K562 (cell line): ENCODE results near the gene PDGFD. TPM values are rescaled to one million over a fixed set of nuclear protein-coding genes. Genes with fewer than 3 reads are reported as not detected.

Source experiments
- ATAC-seq: fragments of 200-7000 bp; cut with Tn5 transposase; 3 replicates; pipeline ENCODE4 v1.9.1; 2020; ENCODE audit warnings: moderate library complexity
- BruUV-seq: library from RNA; stranded (reverse); fragments of 400-500 nt; replicated peaks from 2 replicates; lab custom pipeline; 2021; lab: Mats Ljungman, UMichigan
- CTCF ChIA-PET: fragments of 300-600 bp; formaldehyde crosslinking; extraction: SDS; loops from one replicate; lab custom pipeline; 2021; ENCODE audit warnings: low intra/inter-chr PET ratio; lab: Yijun Ruan, JAX
- POLR2A ChIA-PET: fragments of 300-600, 350-650 bp; sonication (Branson Sonifier 250); formaldehyde crosslinking; extraction: SDS; loops from one replicate; lab custom pipeline; 2021; ENCODE audit warnings: antibody characterized with exemption, inconsistent platforms; lab: Yijun Ruan, JAX
- DNase-seq, 4 experiments: peaks; one replicate each; pipeline versions ENCODE4 v3.0.0 to v3.0.0-alpha.2; 2011 to 2018; ENCODE audit warnings: low spot score in 3 of 4, mixed read lengths in 3 of 4; ENCODE audit errors: extremely low read depth in 1 of 4
- FAIRE-seq: peaks from 2 replicates; lab custom pipeline; 2011; peaks lifted over from hg19 to GRCh38; lab: Jason Lieb, UNC
- H2AFZ ChIP-seq: 2 replicates; pipeline ENCODE4 v1.6.0; 2011; ENCODE audit warnings: low read depth, low read length, control low read depth, inconsistent platforms
- H3K27ac ChIP-seq: fragments of 200-600 bp; 3 replicates; pipeline ENCODE4 v1.8.0; 2011; ENCODE audit warnings: low read depth, mild to moderate bottlenecking, control low read depth, inconsistent platforms, low read length, moderate library complexity, mixed read lengths; ENCODE audit errors: extremely low read depth
- H3K27me3 ChIP-seq, 2 experiments: fragments of 300-600 bp in 1 of 2; 2 replicates in 1 of 2; 3 replicates in 1 of 2; pipeline versions ENCODE4 v1.6.0 to v1.8.0; 2011; ENCODE audit warnings: inconsistent platforms in 2 of 2, low read length in 2 of 2, mild to moderate bottlenecking in 1 of 2, mixed read lengths in 1 of 2, moderate library complexity in 1 of 2; ENCODE audit not compliant: control insufficient read depth in 2 of 2, insufficient read depth in 2 of 2
- H3K36me3 ChIP-seq: fragments of 300-600 bp; 3 replicates; pipeline ENCODE4 v1.8.0; 2011; ENCODE audit warnings: mild to moderate bottlenecking, low read length, inconsistent platforms; ENCODE audit not compliant: control insufficient read depth, insufficient read depth
- H3K4me1 ChIP-seq, 2 experiments: fragments of 200-600 bp in 1 of 2; replicated peaks in 1 of 2; 2 replicates in 1 of 2; 3 replicates in 1 of 2; pipeline versions ENCODE4 v1.5.1 to v1.8.0; 2011; ENCODE audit warnings: inconsistent platforms in 2 of 2, low read length in 2 of 2, mild to moderate bottlenecking in 1 of 2, mixed read lengths in 1 of 2, moderate library complexity in 1 of 2; ENCODE audit not compliant: control insufficient read depth in 2 of 2, insufficient read depth in 2 of 2
- H3K4me2 ChIP-seq: 2 replicates; pipeline ENCODE4 v1.6.1; 2011; ENCODE audit warnings: low read length, control low read depth, inconsistent platforms, mixed read lengths; ENCODE audit not compliant: insufficient read depth
- H3K4me3 ChIP-seq: fragments of 200-600 bp; sonication (generic), shearing (Covaris generic); 2 replicates; pipeline ENCODE4 v1.5.1; 2016; ENCODE audit warnings: control low read depth, inconsistent platforms
- H3K79me2 ChIP-seq: fragments of 200-600 bp; 3 replicates; pipeline ENCODE4 v1.8.0; 2011; ENCODE audit warnings: low read length, inconsistent platforms; ENCODE audit not compliant: control insufficient read depth, insufficient read depth
- H3K9ac ChIP-seq, 2 experiments: 2 replicates each; pipeline versions ENCODE4 v1.6.0 to v1.6.1; 2011; ENCODE audit warnings: low read depth in 2 of 2, low read length in 2 of 2, control low read depth in 1 of 2, inconsistent platforms in 1 of 2, mild to moderate bottlenecking in 1 of 2, mixed read lengths in 1 of 2; ENCODE audit not compliant: insufficient read depth in 1 of 2
- H3K9me1 ChIP-seq: one replicate; pipeline ENCODE4 v1.6.0; 2011; ENCODE audit warnings: inconsistent platforms, mild to moderate bottlenecking, low read length, moderate library complexity; ENCODE audit not compliant: control insufficient read depth, insufficient read depth
- H3K9me3 ChIP-seq: replicated peaks from 2 replicates; pipeline ENCODE4 v1.5.1; 2011; ENCODE audit warnings: low read depth, low read length, inconsistent platforms; ENCODE audit not compliant: control insufficient read depth, insufficient read depth
- H4K20me1 ChIP-seq: replicated peaks from 2 replicates; pipeline ENCODE4 v1.6.1; 2011; ENCODE audit warnings: low read length, inconsistent platforms, mixed read lengths; ENCODE audit not compliant: control insufficient read depth, insufficient read depth
- NR2F6 ChIP-seq: fragments of 450-650 bp; formaldehyde crosslinking; IDR thresholded peaks from 2 replicates; pipeline ENCODE4 v1.4.0; 2020; ENCODE audit warnings: mild to moderate bottlenecking
- WGBS: fragments of 100-300 bp; shearing (Covaris generic); methylation state at CpG from one replicate; pipeline ENCODE4 v1.1.6; 2016; ENCODE audit warnings: low coverage, mixed read lengths; ENCODE audit not compliant: insufficient coverage; ENCODE audit errors: missing lambda C conversion rate; 5-methylcytosine and 5-hydroxymethylcytosine counted together
- in situ Hi-C: fragments of 300-500 bp; cut with MboI; formaldehyde crosslinking; loops from 4 replicates; pipeline ENCODE4 v1.15.0; 2018; ENCODE audit warnings: inconsistent platforms, mixed read lengths
- intact Hi-C: fragments of 100-400 bp; cut with micrococcal nuclease; formaldehyde crosslinking; loops from 2 replicates; pipeline ENCODE4 v1.14.2; 2022
- polyA plus RNA-seq, 8 experiments: library from polyadenylated mRNA; depleted of rRNA in 4 of 8; stranded (reverse) in 5 of 8; unstranded in 3 of 8; fragments of >200 nt; fragmentation: Nextera tagmentation in 2 of 8; fragmentation: Illumina TruSeq in 1 of 8; extraction: Ambion mirVana in 2 of 8; extraction: Trizol in 1 of 8; gene quantifications; 2 replicates each; pipeline versions ENCODE4 v1.2.1 to v1.2.3, GENCODE V29; 2011 to 2014; ENCODE audit warnings: inconsistent platforms in 1 of 8, missing spikeins in 1 of 8
- total RNA-seq, 7 experiments: library from RNA; depleted of rRNA in 6 of 7; stranded (reverse); fragments of >200 nt in 6 of 7; fragmentation: Illumina TruSeq in 2 of 7; extraction: Trizol in 2 of 7; gene quantifications; 2 replicates each; pipeline versions ENCODE4 v1.2.1 to v1.2.3, GENCODE V29; 2011 to 2021; ENCODE audit warnings: low replicate concordance in 1 of 7
- TF ChIP-seq, protein P1 (sequence below), 2 experiments: fragments of 450-650 bp; IDR thresholded peaks; 2 replicates each; pipeline ENCODE4 v1.6.1; 2018; ENCODE audit warnings: mild to moderate bottlenecking in 2 of 2, low read depth in 1 of 2; ENCODE audit not compliant: partially characterized antibody in 2 of 2

PDGFD gene
- total and polyA plus RNA-seq, 9 of the 15 experiments (the other 6 are each of a cell fraction or from before 2014, with no cell fraction given): 0.11 TPM; not detected in 8

DNA sequence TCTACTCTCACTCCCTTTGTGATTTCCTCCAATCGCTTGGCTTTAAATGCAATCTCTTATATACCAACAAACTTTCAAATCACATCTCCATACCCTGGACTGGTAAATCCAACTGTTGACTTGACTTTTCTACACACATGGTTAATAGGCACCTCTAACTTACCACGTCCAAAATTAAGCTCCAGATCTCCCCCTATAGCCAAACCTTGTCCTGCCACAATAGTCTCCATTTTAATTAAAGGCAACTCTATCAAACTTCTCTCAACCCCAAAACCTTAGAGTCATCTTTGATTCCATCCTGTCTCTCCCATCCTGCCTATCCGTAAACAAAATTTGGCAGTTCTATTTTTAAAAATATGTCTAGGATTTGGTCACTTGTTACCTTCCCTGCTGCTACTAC, 269.3 kb downstream of the PDGFD start:
- Histone ChIP-seq H3K79me2 (no peaks in the 10 kb centered on the region), H3K27ac (no peak overlapping the region), H3K4me2 (no peak overlapping the region), H3K4me3 (no peak overlapping the region), H4K20me1 (no peaks in the 10 kb centered on the region), H2AFZ (no peak overlapping the region), H3K9ac (no peak overlapping the region), H3K36me3 (no peaks in the 10 kb centered on the region), H3K9me3 (no peaks in the 10 kb centered on the region), H3K27me3 (no peaks in the 10 kb centered on the region), H3K9me1 (no peaks in the 10 kb centered on the region), H3K4me1 (no peaks in the 10 kb centered on the region)
- ChIA-PET CTCF (no interaction called here), POLR2A (no interaction called here)
- no peak for DNase-seq
- in situ Hi-C loops (no loop called here), intact Hi-C loops (no loop called here)
- no peak for ATAC-seq
- no TSS peak for BruUV-seq
- no peak for FAIRE-seq
- WGBS: 2% methylated on average over 3 of the region's 3 CpGs
- TF ChIP-seq, protein P1, sequence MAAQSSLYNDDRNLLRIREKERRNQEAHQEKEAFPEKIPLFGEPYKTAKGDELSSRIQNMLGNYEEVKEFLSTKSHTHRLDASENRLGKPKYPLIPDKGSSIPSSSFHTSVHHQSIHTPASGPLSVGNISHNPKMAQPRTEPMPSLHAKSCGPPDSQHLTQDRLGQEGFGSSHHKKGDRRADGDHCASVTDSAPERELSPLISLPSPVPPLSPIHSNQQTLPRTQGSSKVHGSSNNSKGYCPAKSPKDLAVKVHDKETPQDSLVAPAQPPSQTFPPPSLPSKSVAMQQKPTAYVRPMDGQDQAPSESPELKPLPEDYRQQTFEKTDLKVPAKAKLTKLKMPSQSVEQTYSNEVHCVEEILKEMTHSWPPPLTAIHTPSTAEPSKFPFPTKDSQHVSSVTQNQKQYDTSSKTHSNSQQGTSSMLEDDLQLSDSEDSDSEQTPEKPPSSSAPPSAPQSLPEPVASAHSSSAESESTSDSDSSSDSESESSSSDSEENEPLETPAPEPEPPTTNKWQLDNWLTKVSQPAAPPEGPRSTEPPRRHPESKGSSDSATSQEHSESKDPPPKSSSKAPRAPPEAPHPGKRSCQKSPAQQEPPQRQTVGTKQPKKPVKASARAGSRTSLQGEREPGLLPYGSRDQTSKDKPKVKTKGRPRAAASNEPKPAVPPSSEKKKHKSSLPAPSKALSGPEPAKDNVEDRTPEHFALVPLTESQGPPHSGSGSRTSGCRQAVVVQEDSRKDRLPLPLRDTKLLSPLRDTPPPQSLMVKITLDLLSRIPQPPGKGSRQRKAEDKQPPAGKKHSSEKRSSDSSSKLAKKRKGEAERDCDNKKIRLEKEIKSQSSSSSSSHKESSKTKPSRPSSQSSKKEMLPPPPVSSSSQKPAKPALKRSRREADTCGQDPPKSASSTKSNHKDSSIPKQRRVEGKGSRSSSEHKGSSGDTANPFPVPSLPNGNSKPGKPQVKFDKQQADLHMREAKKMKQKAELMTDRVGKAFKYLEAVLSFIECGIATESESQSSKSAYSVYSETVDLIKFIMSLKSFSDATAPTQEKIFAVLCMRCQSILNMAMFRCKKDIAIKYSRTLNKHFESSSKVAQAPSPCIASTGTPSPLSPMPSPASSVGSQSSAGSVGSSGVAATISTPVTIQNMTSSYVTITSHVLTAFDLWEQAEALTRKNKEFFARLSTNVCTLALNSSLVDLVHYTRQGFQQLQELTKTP (IDR thresholded peaks at IDR 0.05; ENCODE audit: low read depth in 1 of 2, partially characterized antibody in 2 of 2): no peak
- no peak for TF ChIP-seq NR2F6 (CRISPR knock-in tag)
